Lower lobe of right lung (tissue), 2 donors: ENCODE data around the gene ALCAM. TPM values are rescaled to one million over a fixed set of nuclear protein-coding genes. Genes with fewer than 3 reads are reported as not detected.

Source experiments
- ATAC-seq, 2 donors: fragments of 200-7000 bp; cut with Tn5 transposase; one replicate each; pipeline ENCODE4 v1.9.1; 2020 to 2022; ENCODE audit warnings: mild to moderate bottlenecking in 2 of 2, moderate library complexity in 2 of 2
- DNase-seq: peaks from one replicate; pipeline ENCODE4 v3.0.0-alpha.2; 2020
- H3K27ac ChIP-seq: fragments of 200-600 bp; one replicate; pipeline ENCODE4 v1.8.0; 2022
- H3K27me3 ChIP-seq: fragments of 200-600 bp; one replicate; pipeline ENCODE4 v1.8.0; 2022; ENCODE audit warnings: low read depth
- H3K36me3 ChIP-seq: fragments of 200-600 bp; one replicate; pipeline ENCODE4 v1.8.0; 2022; ENCODE audit warnings: mild to moderate bottlenecking
- H3K4me1 ChIP-seq: fragments of 200-600 bp; one replicate; pipeline ENCODE4 v1.8.0; 2022
- H3K4me3 ChIP-seq: fragments of 200-600 bp; one replicate; pipeline ENCODE4 v1.8.0; 2022; ENCODE audit warnings: mild to moderate bottlenecking
- H3K9me3 ChIP-seq: fragments of 200-600 bp; one replicate; pipeline ENCODE4 v1.8.0; 2022
- CTCF ChIP-seq: fragments of 200-600 bp; IDR thresholded peaks from one replicate; pipeline ENCODE4 v1.8.0; 2022; ENCODE audit warnings: antibody characterized with exemption, mild to moderate bottlenecking
- intact Hi-C: fragments of 100-400 bp; cut with DNase I; formaldehyde crosslinking; loops from one replicate; pipeline ENCODE4 v1.11.0; 2022
- total RNA-seq: library from RNA; stranded (reverse); fragmentation: NEBNext Ultra II Directional; extraction: Animal tissue kit (Norgen Biotek cat#: 25700); gene quantifications from one replicate; pipeline ENCODE4 v1.2.1, GENCODE V29; 2021
- donor health status: DM: no; HTN: yes; CAD: no; lungs with severe emphysema.

Gene ALCAM
- total RNA-seq, 1 donor from 2014 or later: 174 TPM

- Histone ChIP-seq H3K27ac (no peak overlapping the region), H3K36me3 (no peaks in the 10 kb centered on the region), H3K27me3 (no peaks in the 10 kb centered on the region), H3K9me3 (no peaks in the 10 kb centered on the region), H3K4me1 (no peaks in the 10 kb centered on the region), H3K4me3 (no peak overlapping the region)
- ATAC-seq (peak; percentile 87 to 95), DNase-seq (no peak)
- intact Hi-C loops: no loop called here
- TF ChIP-seq CTCF: no peak
These were observed 107.0 kb downstream of the ALCAM start for GRCh38 chr3:105473521-105474223.

GRCh38 chr3:105480768-105481167, 114.1 kb downstream of the ALCAM start:
- H3K27me3 ChIP-seq: no peaks in the 10 kb centered on the region
- ATAC-seq (no peak), DNase-seq (no peak)
- intact Hi-C loops: no loop called here
- no peak overlapping the region for H3K27ac ChIP-seq
- no peak overlapping the region for H3K4me3 ChIP-seq
- no peaks in the 10 kb centered on the region for H3K36me3 ChIP-seq
- no peaks in the 10 kb centered on the region for H3K4me1 ChIP-seq
- TF ChIP-seq CTCF: no peak
- no peaks in the 10 kb centered on the region for H3K9me3 ChIP-seq

GRCh38 chr3:105483476-105483875, 116.8 kb downstream of the ALCAM start:
- no peaks in the 10 kb centered on the region for H3K27me3 ChIP-seq
- no peaks in the 10 kb centered on the region for H3K36me3 ChIP-seq
- DNase-seq: no peak
- TF ChIP-seq CTCF: no peak
- no peak overlapping the region for H3K27ac ChIP-seq
- intact Hi-C loops: no loop called here
- no peak for ATAC-seq
- no peak overlapping the region for H3K4me3 ChIP-seq
- H3K9me3 ChIP-seq: no peaks in the 10 kb centered on the region
- no peaks in the 10 kb centered on the region for H3K4me1 ChIP-seq

- ATAC-seq (peak; percentile 57 to 90), DNase-seq (no peak)
- Histone ChIP-seq H3K4me1 (no peaks in the 10 kb centered on the region), H3K27ac (no peak overlapping the region), H3K36me3 (no peaks in the 10 kb centered on the region), H3K27me3 (no peaks in the 10 kb centered on the region), H3K4me3 (no peak overlapping the region), H3K9me3 (no peaks in the 10 kb centered on the region)
- TF ChIP-seq CTCF: no peak
- intact Hi-C loops: no loop called here
These were observed 123.3 kb downstream of the ALCAM start for GRCh38 chr3:105490045-105490444.

GRCh38 chr3:105493305-105493892, 126.7 kb downstream of the ALCAM start:
- no peak overlapping the region for H3K4me3 ChIP-seq
- TF ChIP-seq CTCF: no peak
- ATAC-seq: no peak
- no peaks in the 10 kb centered on the region for H3K4me1 ChIP-seq
- no peaks in the 10 kb centered on the region for H3K9me3 ChIP-seq
- no peaks in the 10 kb centered on the region for H3K27me3 ChIP-seq
- no peak for DNase-seq
- no peaks in the 10 kb centered on the region for H3K36me3 ChIP-seq
- no peak overlapping the region for H3K27ac ChIP-seq
- intact Hi-C loops: no loop called here
